PFSK-1 (cell line): Measurements from ENCODE around the gene FAM117A.

Source experiments
- FOXP2 ChIP-seq: optimal IDR thresholded peaks from 2 replicates; pipeline ENCODE3; 2011; ENCODE audit warnings: borderline replicate concordance, control low read depth, inconsistent platforms; ENCODE audit not compliant: insufficient read depth; ENCODE audit errors: extremely low read length, extremely low read depth
- POLR2AphosphoS5 ChIP-seq: IDR thresholded peaks from 2 replicates; pipeline ENCODE4 v1.6.1; 2012; ENCODE audit warnings: low read depth, mild to moderate bottlenecking, control low read depth, low read length, moderate library complexity
- SIN3A ChIP-seq: IDR thresholded peaks from 2 replicates; pipeline ENCODE4 v1.6.1; 2012; ENCODE audit warnings: mild to moderate bottlenecking, low read length, moderate library complexity, borderline replicate concordance; ENCODE audit not compliant: insufficient read depth
- TAF1 ChIP-seq: IDR thresholded peaks from 2 replicates; pipeline ENCODE4 v1.6.1; 2012; ENCODE audit warnings: low read length, control low read depth, borderline replicate concordance; ENCODE audit not compliant: insufficient read depth
- TF ChIP-seq, protein P1 (sequence below), 2 experiments: IDR thresholded peaks; 2 replicates each; pipeline versions ENCODE4 v1.6.1 to v1.8.0; 2011 to 2012; ENCODE audit warnings: low read depth in 2 of 2, low read length in 2 of 2, control low read depth in 1 of 2, inconsistent platforms in 1 of 2, mild to moderate bottlenecking in 1 of 2, moderate library complexity in 1 of 2; ENCODE audit not compliant: insufficient read depth in 1 of 2

The FAM117A gene

DNA sequence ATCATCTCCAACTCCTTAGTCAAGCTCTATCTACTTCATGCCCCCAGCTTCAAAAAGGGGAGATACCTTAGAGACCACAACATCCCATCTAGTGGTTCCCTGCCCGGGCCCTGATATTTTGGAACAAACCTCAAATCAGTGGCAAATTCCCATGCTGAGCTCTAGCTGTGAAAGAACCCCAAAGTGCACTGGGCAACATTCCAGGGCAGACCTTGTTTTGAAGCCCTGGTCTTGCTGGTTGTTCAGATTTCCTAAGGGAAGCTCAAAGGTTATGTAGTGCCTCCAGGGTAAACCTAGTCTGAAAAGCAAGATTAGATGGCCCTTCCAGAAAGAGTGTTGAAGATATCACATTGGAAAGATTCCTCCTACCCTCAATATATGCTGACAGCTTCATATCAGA is 16.3 kb downstream of the FAM117A start:
- TF ChIP-seq FOXP2, result no peak
- TF ChIP-seq, protein P1, sequence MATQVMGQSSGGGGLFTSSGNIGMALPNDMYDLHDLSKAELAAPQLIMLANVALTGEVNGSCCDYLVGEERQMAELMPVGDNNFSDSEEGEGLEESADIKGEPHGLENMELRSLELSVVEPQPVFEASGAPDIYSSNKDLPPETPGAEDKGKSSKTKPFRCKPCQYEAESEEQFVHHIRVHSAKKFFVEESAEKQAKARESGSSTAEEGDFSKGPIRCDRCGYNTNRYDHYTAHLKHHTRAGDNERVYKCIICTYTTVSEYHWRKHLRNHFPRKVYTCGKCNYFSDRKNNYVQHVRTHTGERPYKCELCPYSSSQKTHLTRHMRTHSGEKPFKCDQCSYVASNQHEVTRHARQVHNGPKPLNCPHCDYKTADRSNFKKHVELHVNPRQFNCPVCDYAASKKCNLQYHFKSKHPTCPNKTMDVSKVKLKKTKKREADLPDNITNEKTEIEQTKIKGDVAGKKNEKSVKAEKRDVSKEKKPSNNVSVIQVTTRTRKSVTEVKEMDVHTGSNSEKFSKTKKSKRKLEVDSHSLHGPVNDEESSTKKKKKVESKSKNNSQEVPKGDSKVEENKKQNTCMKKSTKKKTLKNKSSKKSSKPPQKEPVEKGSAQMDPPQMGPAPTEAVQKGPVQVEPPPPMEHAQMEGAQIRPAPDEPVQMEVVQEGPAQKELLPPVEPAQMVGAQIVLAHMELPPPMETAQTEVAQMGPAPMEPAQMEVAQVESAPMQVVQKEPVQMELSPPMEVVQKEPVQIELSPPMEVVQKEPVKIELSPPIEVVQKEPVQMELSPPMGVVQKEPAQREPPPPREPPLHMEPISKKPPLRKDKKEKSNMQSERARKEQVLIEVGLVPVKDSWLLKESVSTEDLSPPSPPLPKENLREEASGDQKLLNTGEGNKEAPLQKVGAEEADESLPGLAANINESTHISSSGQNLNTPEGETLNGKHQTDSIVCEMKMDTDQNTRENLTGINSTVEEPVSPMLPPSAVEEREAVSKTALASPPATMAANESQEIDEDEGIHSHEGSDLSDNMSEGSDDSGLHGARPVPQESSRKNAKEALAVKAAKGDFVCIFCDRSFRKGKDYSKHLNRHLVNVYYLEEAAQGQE (IDR thresholded peaks at IDR 0.05; ENCODE audit: insufficient read depth in 1 of 2, low read depth in 2 of 2, low read length in 2 of 2), result no peak
- no peak for TF ChIP-seq SIN3A

DNA sequence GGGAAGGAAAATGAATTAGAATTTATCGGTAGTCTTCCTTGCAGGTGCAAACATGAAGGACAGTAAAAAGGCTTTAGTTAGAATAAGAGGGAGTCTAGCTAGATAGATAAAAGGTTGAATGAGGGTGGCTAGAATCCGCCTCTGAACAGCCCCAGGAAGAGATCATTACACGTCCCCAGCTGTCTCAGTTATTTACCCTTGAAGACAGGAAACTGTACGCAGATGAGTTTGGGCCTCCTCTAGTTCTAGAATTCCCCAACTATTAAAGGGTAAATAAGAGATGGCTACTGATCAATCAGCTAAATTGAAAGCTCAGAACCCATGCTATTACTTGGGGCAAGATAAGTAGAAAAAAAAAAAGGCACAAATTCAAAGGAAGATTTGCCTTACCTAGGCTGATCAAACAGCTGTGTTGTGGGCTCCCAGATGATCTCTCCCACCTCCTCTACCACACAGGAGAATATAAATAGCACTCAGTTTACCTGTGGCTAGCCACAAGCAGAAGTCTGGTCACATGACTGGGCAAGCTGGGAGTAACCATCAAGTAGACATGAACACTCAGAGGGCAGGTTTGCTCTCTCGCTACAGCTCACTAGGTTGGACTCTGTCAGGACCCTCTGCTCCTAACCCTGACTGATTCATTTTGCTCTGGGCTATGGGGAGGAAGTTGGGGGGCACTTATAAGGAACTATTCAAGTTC is 17.0 kb downstream of the FAM117A start:
- TF ChIP-seq, protein P1 (IDR thresholded peaks at IDR 0.05; ENCODE audit: insufficient read depth in 1 of 2, low read depth in 2 of 2, low read length in 2 of 2), result no peak
- TF ChIP-seq FOXP2, result no peak
- no peak for TF ChIP-seq SIN3A
- TF ChIP-seq POLR2AphosphoS5, result no peak
- TF ChIP-seq TAF1, result no peak

DNA sequence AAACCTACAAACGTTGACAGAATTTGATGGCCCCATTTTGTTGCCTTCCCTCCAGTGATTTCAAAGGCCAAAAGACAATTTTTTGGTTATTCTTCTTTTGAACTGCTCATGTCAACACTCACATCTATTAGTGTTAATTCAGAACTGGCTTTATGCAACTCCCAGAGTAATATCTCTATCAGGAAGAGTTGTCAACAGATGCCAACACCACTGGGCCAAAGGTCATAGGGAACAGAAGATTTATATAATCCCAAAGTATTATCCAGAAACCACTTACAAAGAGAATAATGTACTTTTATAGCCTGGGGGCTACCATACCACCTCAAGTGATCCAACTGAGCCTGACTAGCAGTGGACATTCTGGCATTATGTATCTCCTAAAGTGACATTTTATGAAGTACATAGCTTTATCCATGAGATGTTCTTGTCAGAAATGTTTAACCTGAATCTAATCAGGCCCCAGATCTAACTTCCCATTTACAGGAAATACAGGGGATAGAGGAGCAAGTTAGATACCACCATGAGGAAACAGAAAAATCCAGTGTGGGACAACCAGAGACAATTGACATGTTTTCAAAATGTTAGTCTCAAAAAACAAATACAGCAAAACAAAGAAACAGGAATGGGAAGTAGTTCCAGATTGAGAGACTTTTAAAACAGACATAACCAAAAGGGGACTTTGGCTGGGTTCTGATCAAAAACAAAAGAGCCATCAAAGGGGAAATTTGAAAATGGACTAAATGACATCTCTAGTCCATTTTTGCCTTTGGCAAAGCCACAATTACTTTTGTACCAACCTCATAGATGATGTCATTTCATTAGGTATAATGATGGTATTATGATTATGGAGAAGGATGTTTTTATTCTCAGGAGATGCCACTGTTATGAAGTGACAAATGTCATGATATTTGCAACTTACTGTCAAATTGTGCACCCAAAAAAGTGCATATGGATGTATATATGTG is 18.5 kb downstream of the FAM117A start:
- TF ChIP-seq TAF1, result no peak
- TF ChIP-seq, protein P1 (IDR thresholded peaks at IDR 0.05; ENCODE audit: insufficient read depth in 1 of 2, low read depth in 2 of 2, low read length in 2 of 2), result no peak
- no peak for TF ChIP-seq POLR2AphosphoS5
- no peak for TF ChIP-seq FOXP2
- TF ChIP-seq SIN3A, result no peak

DNA sequence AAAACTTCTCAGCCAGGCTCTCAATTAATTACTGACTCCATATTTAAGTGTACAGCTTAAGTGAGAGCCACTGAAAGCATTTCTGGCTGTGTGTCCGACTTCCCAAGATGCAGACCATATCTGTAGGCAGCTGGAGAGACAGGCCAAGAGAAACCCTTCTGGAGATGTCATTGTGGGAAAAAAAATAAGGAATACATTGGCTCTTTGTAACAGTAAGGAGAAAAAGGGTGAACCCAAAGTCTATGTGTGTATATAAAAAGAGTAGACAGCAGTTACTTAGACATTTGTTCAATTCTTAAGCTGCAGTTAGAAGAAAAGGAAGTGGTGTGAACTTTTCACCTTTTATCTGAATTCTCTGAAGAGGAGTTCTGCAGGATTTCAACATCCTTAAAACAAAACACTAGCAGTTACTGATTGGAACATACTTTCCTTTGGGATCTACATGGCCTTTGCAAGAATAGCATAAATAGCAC is 21.7 kb downstream of the FAM117A start:
- TF ChIP-seq FOXP2 (no peak), TAF1 (no peak), POLR2AphosphoS5 (no peak), SIN3A (no peak)
- TF ChIP-seq, protein P1 (IDR thresholded peaks at IDR 0.05; ENCODE audit: insufficient read depth in 1 of 2, low read depth in 2 of 2, low read length in 2 of 2), result no peak
